Measurements from ENCODE around the gene GPR37.

GPR37 gene

GRCh38 chr7:124724079-124724478 lies 41.5 kb downstream of the GPR37 start:
- no peak for DNase-seq

DNA sequence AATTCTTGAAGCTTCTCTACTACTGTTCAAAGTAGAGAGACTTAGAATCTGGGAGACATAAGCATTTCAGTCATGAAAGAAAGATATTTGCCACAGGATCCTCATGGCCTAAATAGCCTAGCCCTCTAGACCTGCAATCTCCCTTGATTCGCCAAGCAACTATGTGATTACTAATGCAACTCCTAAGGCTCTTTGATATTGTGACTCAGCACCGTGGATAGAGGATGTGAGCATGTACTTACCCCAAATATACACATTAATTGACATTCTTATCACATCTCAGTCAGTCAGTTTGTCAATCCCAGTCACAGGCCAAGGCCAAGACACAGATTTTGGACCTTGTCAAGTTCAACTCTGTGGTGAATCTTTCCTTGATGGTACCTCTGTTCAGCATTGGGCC lies 42.6 kb downstream of the GPR37 start:
- DNase-seq: no peak

DNA sequence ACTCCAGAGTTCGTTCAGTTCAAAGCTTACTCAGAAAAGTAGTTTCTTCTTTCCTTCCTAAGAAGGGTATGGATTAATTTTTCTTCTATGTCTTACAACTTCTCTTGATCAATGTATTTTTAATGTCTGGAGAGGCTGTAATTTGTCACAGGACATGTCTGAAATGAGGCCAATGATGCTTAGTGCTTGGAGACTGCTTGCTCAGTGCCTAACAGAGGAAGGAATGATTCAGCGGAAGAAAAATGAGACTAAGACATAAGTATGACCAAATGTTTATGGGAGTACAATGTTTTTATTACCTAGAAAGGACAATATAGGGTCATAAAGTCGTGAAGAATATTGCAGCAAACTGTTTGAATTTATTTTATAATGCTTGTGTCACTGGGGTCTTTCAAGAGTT lies 43.3 kb downstream of the GPR37 start:
- no peak for DNase-seq

DNA sequence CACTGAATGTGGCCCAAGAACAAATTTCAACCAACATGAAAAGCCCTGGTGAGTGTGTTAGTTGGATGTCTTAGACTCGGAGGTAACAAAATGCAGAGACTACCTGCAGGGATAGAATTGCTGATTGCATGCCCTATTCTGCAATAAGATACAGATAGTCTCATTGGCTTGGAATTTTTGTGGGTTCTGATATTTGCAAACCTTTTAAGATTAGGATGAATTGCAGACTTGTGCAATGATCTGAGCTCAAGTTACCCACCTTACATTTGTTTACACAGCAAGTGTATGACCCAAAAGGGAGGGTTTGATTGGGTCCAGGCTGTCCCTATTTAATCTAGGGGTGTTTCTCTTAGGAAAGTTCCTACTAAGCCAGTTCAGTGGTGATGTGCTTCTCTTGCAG lies 45.4 kb downstream of the GPR37 start:
- DNase-seq: no peak

- DNase-seq: no peak
Measured at GRCh38 chr7:124718032-124718766, 47.4 kb downstream of the GPR37 start.

GRCh38 chr7:124716894-124717293 lies 48.7 kb downstream of the GPR37 start:
- no peak for DNase-seq

DNA sequence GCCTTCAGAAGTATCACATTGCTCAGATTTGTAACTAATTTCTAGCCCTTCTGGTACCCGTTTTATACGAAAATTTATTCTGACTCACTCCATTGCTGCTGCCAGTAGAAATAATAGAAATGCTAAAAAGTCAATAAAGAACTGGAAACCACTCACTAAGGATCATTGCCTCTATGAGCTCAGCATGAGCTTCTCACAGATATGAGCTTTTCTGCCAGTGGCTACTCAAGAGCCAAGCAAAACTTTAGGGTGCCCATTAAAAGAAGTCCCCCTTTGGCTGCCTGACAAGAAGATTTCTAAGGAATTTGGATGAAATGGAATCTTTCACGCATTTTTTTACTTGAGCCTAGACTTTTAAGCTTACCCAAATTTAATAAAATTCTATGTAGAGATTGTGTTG lies 52.5 kb downstream of the GPR37 start:
- no peak for DNase-seq

DNA sequence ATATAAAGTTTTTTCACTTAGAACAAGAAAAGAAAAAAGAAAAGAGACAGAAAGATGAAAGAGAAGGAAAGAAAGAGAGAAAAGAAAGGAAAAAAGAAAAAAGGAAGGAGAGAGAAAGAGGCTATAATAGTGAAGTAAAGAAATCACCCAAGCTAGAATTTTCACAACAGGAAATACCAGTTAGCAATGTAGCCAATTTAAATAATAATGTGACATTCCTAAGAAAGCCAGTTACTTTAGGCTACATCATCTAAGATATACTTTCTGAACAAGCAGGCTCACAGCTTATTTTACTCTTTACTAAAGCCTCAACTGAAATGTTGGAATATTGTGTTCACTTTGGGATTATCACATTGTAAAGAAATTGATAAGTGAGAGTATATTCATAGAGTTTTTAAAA lies 53.6 kb downstream of the GPR37 start:
- no peak for DNase-seq

DNA sequence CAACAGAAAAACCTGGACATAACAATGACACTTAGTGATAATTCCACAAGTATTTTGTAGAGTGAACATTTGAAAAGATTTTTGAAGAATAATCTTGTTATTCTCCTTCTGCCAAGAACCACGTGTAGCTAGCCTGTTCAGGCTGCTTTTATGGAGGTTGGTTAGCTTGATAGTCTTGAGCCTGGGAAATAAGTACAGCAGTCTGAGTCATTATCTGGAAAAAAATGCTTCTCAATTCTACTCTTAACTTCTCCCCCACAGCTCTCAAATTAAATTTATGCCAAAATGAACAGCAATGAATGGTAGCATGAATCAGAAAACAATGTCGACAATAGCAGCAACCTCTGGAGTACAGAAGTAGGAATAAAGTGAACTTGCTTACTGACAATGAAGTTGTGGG lies 63.2 kb downstream of the GPR37 start:
- no peak for DNase-seq

- no peak for DNase-seq
Measured at GRCh38 chr7:124701955-124702354, 63.6 kb downstream of the GPR37 start.

DNA sequence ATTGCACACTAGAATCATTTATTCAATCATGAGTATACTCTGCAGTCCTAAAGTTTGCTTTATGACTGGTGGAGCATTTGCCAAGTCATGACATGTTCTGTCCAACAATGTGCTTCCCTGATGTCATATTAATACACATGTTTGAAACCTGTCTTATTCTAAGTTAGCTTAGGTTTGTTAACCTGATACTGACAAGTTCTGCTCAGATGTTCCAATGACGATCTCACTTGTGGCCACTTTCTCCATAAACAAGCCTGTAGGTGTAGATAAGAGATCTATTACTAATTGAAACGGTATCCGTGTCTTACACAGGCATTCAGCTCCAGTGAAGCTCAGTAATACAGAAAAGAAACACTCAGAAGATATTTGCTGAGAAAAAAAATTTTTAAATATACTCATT lies 64.9 kb downstream of the GPR37 start:
- DNase-seq: no peak

DNA sequence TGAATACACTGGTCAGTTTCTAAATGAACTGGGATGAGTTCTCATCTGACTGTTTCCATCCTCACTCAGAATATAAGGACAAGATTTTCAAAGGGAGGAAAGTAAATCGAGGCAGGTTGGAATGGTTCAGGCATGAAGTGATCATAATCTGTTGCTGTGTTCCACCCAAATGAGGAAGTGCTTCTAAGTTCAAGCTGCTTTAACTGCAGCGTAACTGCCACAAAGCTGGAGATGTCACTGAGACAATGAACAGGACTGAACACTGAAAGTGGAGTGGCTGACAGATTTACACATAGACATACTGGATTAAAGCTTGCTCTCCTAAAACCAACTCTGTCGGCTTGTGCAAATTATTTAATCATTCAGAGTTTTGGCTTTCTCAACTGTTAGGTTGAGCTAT lies 66.6 kb downstream of the GPR37 start:
- DNase-seq: no peak

DNA sequence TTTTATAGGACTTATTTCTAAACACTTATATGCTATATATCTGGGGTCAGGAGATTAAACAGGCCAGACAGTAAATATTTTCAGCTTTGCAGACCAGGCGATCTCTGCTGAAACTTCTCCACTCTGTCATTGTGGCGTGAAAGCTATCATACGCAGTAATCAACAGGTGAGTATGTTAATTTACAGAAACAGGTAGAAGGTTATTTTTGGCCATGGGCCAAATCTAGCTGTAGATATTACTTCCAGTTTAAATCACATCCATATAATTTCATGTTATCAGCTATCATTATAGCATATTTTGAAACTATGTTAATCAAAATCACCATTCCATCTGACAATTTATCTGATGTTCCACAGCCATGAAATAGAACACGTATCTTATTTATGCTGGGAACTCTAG lies 67.8 kb downstream of the GPR37 start:
- DNase-seq: no peak

Measured in CD4-positive, alpha-beta T cell treated with Interleukin-4 for 1 hour (primary cell).